Subcutaneous abdominal adipose tissue (tissue), 5 donors: ENCODE data around the gene ARHGAP33.

Source experiments
- H3K27ac ChIP-seq: one replicate; pipeline ENCODE4 v1.7.0; 2013; ENCODE audit warnings: low read depth, mild to moderate bottlenecking, inconsistent platforms, low read length, moderate library complexity
- H3K27me3 ChIP-seq, 5 donors: one replicate each; pipeline ENCODE4 v1.7.0; 2013; ENCODE audit warnings: low read length in 5 of 5, inconsistent platforms in 1 of 5; ENCODE audit not compliant: control insufficient read depth in 5 of 5, insufficient read depth in 4 of 5
- H3K36me3 ChIP-seq, 5 donors: one replicate each; pipeline ENCODE4 v1.7.0; 2013; ENCODE audit warnings: low read length in 5 of 5; ENCODE audit not compliant: control insufficient read depth in 5 of 5, insufficient read depth in 5 of 5
- H3K4me1 ChIP-seq, 5 donors: one replicate each; pipeline ENCODE4 v1.7.0; 2013; ENCODE audit warnings: low read length in 5 of 5, mild to moderate bottlenecking in 3 of 5, moderate library complexity in 1 of 5; ENCODE audit not compliant: control insufficient read depth in 5 of 5, insufficient read depth in 5 of 5
- H3K4me3 ChIP-seq, 5 donors: one replicate each; pipeline ENCODE4 v1.7.0; 2013; ENCODE audit warnings: low read length in 5 of 5, low read depth in 1 of 5
- H3K9ac ChIP-seq, 5 donors: one replicate each; pipeline ENCODE4 v1.7.0; 2013; ENCODE audit warnings: low read length in 5 of 5, mild to moderate bottlenecking in 4 of 5, moderate library complexity in 3 of 5
- H3K9me3 ChIP-seq, 5 donors: one replicate each; pipeline ENCODE4 v1.7.0; 2013; ENCODE audit warnings: low read length in 5 of 5; ENCODE audit not compliant: control insufficient read depth in 5 of 5
- donor health status: healthy.
- donor health status: healthy.
- donor health status: healthy.
- donor health status: healthy.
- donor health status: healthy.

ARHGAP33 gene

DNA sequence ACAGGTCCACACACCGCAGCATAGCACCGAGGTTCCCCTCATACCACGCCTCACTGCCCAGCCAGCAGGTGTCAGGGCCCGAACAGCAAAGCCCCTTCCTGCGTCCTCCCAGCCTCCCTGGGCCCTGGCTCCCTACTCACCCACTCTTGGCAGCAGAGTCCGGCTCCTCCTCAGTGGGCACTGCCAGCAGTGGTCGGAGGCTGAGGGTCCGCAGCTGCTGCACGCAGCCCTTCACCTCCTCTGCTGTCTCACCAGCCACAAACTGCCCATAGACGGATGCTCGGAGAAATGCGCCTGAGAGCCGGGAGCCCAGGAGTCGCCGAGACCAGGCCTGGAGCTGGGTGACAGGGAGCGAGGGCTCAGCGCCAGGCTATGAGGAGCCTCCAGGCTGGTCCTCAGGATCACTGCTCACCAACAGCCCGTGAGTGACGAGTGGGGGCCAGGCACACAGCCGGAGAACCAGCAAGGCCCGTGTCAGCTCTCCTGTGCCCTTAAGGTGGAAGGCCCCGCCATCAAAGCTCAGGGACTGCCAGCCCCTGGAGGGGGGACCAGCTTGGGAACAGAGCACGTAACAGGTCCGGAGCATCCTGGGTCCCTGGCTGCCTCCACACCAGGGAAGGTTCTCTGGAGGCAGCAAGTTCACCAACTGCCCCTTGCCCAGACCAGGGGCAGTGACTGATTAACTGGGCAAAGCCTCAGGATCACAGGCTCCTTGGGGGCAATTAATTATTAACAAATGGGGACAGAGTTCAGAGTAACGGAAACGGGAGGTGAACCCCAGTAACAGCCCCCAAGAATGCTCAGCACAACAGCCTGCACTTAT, 37.1 kb downstream of the ARHGAP33 start, which contains the start of gene PRODH2:
PRODH2 (minus strand) TSS at position 626 of the 823 bp plus-strand sequence; CDS start at position 586, 40 bp downstream.
- H3K9ac ChIP-seq: no peak within 1 kb of the TSS

DNA sequence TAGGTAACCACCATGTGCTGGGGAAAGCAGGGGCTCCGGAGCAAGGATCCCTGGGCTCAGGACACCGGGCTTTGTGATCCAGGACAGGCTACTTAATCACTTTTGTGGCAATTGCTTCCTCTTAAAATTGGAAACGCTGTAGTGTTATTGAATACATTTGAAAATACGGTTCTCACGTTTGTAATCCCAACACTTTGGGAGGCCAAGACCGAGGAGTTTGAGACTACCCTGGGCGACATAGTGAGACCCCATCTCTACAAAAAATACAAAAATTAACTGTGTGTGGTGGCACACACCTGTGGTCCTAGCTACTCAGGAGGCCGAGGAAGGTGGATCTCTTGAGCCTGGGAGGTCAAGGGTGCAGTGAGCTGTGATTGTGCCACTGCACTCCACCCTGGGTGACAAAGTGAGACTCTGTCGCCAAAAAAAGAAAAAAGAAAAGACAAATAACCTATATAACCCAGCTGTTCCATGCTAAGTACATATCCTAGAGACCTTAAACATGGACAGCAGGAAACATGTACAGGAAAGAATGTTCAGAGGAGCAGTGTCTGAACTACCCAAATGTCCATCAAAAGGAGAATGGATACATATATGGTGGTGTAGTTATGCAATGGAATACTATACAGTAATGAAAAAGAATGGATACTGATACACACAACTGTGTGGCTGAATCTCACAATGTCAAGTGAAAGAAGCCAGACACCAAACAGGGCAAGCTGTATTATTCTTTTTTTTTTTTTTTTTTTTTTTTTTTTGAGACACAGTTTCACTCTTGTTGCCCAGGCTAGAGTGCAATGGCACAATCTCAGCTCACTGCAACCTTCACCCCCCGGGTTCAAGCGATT, 37.9 kb downstream of the ARHGAP33 start:
- Histone ChIP-seq H3K4me1 (no peaks in the 10 kb centered on the region), H3K9me3 (peaks cover 0 to 3% (median 0%) of the 10 kb centered on the region in 5 donors), H3K9ac (no peak overlapping the region), H3K27me3 (peaks cover 5 to 13% (median 7%) of the 10 kb centered on the region in 5 donors), H3K36me3 (no peaks in the 10 kb centered on the region), H3K27ac (no peak overlapping the region), H3K4me3 (no peak overlapping the region)

More for the DNA sequence above, 37.1 kb downstream of the ARHGAP33 start, which contains the start of gene PRODH2:
- H3K9me3 ChIP-seq: peaks cover 0 to 3% (median 0%) of the 10 kb centered on the region in 5 donors
- no peak within 1 kb of the TSS for H3K27ac ChIP-seq
- H3K4me1 ChIP-seq: no peaks in the 10 kb centered on the region
- peaks cover 5 to 13% (median 7%) of the 10 kb centered on the region in 5 donors for H3K27me3 ChIP-seq
- H3K36me3 ChIP-seq: no peaks in the 10 kb centered on the region
- no peak within 1 kb of the TSS for H3K4me3 ChIP-seq

DNA sequence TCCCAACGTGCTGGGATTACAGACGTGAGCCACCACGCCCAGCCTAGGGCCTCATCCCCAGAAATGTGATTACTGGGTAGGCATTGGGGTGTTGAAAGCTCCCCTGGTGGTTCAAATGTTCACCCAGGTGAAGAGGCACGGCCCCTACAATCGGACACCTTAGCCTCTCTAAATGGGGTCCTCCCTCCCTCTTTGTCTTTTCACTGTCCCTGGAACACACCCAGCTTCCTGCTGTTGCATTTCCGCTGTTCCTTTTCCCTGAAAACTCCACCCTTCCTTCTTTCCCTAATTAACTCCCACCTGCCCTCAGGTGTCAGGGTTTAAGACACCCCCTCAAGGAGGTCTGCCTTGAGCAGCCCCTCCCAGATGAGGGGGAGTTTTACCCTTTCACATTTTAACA, 40.9 kb downstream of the ARHGAP33 start:
- Histone ChIP-seq H3K27ac (no peak overlapping the region), H3K4me1 (no peaks in the 10 kb centered on the region), H3K9me3 (peaks cover 0 to 3% (median 0%) of the 10 kb centered on the region in 5 donors), H3K4me3 (no peak overlapping the region), H3K27me3 (peaks cover 6 to 24% (median 11%) of the 10 kb centered on the region in 5 donors), H3K36me3 (no peaks in the 10 kb centered on the region), H3K9ac (no peak overlapping the region)

DNA sequence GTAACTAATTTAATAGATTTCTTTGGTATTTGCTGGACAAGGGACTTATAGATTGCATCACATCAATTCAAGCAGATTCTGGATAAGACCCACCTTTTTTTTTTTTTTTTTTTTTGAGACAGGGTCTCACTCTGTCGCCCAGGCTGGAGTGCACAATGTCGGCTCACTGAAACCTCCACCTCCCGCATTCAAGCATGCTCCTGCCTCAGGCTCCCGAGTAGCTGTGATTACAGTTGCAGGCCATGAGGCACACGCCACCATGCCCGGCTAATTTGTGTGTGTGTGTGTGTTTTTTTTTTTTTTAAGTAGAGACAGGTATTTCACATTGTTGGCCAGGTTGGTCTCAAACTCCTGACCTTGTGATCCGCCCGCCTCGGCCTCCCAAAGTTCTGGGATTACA, 41.5 kb downstream of the ARHGAP33 start:
- Histone ChIP-seq H3K36me3 (no peaks in the 10 kb centered on the region), H3K9ac (no peak overlapping the region), H3K4me1 (no peaks in the 10 kb centered on the region), H3K27ac (no peak overlapping the region), H3K27me3 (peaks cover 6 to 23% (median 10%) of the 10 kb centered on the region in 5 donors), H3K9me3 (peaks cover 0 to 3% (median 0%) of the 10 kb centered on the region in 5 donors), H3K4me3 (no peak overlapping the region)

DNA sequence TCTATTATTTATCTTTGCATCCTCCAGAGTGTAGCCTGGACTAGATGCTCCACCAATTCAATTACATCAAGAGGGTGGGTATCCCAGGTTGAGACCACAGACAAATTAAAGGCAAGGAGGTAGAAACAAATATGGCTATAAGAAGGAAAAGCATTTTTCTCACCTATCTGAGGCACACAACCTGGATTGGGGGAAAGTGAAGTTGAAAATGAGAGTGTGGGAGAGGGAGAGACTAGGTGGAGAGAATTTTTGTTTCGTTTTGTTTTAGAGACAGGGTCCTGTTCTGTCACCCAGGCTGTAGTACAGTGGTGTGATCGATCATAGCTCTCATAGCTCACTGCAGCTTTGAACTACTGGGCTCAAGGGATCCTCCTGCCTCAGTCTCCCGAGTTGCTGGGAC, 43.1 kb downstream of the ARHGAP33 start:
- Histone ChIP-seq H3K36me3 (no peaks in the 10 kb centered on the region), H3K9ac (no peak overlapping the region), H3K27me3 (peaks cover 0 to 15% (median 9%) of the 10 kb centered on the region in 5 donors), H3K27ac (no peak overlapping the region), H3K9me3 (peaks cover 0 to under 1% (median 0%) of the 10 kb centered on the region in 5 donors), H3K4me3 (no peak overlapping the region), H3K4me1 (no peaks in the 10 kb centered on the region)

DNA sequence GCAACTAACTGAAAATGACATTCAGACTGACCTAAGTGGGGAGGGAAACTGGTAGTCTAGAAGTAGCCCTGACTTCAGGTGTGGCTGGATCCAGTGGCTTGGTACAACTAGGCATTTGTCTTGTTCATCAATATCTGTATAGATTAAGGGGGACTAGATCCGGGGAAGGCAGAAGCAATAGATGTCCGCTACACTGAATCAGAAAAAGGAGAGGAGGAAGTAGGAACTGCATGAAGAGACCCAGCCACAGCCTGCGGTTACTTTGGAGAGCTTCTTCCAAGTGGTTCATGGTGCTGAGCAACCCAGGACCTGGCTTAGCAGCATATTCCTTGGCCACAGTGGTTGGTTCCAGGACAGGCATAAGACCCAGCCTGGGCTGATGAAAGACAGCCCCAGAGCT, 47.2 kb downstream of the ARHGAP33 start:
- H3K27me3 ChIP-seq: peaks cover 0 to 16% (median 9%) of the 10 kb centered on the region in 5 donors
- H3K27ac ChIP-seq: no peak overlapping the region
- no peaks in the 10 kb centered on the region for H3K9me3 ChIP-seq
- H3K9ac ChIP-seq: no peak overlapping the region
- H3K4me1 ChIP-seq: no peaks in the 10 kb centered on the region
- H3K36me3 ChIP-seq: no peaks in the 10 kb centered on the region
- no peak overlapping the region for H3K4me3 ChIP-seq

DNA sequence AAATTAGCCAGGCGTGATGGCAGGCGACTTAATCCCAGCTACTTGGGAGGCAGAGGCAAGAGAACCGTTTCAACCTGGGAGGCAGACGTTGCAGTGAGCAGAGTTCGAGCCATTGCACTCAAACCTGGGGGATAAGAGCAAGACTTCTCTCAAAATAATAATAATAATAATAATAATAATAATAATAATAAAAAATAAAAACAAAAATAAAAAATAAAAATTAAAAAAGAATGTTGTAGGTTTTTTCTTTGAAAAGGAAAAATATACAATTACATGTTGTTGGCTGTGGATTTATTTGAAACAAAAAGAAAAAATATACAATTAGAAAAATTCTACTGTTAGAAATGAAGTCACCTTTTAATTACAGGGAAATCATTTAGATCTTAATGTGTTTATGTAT, 48.8 kb downstream of the ARHGAP33 start:
- Histone ChIP-seq H3K9me3 (peaks cover 0 to 2% (median 0%) of the 10 kb centered on the region in 5 donors), H3K9ac (no peak overlapping the region), H3K27ac (no peak overlapping the region), H3K4me3 (no peak overlapping the region), H3K36me3 (no peaks in the 10 kb centered on the region), H3K4me1 (no peaks in the 10 kb centered on the region), H3K27me3 (peaks cover 0 to 12% (median 3%) of the 10 kb centered on the region in 5 donors)

DNA sequence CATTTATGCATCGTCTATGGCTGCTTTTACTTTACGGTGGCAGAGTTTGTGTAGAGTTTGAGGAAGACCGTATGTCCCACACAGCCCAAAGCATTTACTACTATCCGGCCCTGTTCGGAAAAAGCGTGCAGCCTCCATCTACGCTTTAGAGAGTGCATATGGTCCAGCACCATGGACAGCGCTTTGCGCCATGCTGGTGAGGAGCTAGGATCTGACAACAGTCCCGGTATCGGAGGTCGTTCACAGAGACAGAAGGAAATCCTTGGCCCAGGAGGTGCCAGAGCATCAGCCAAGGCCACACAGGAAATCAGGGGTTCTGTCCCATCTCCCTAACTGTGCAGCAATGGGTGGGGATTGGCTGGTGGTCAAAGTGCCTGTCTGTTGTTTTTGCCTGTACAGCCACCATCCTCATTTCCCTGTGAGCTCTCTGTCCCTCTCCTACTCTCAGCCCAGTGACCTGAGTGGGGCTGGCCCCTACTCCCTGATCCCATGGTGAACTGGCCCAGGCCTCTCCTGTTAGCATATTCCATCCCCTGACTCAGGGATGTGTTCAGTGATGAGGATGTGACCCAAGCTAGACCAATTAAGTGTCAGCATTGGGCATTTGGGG, 53.4 kb downstream of the ARHGAP33 start:
- Histone ChIP-seq H3K9ac (no peak overlapping the region), H3K27me3 (peaks cover under 1 to 24% (median 7%) of the 10 kb centered on the region in 5 donors), H3K27ac (no peak overlapping the region), H3K4me3 (no peak overlapping the region), H3K4me1 (no peaks in the 10 kb centered on the region), H3K36me3 (no peaks in the 10 kb centered on the region), H3K9me3 (peaks cover 0 to 5% (median 0%) of the 10 kb centered on the region in 5 donors)

DNA sequence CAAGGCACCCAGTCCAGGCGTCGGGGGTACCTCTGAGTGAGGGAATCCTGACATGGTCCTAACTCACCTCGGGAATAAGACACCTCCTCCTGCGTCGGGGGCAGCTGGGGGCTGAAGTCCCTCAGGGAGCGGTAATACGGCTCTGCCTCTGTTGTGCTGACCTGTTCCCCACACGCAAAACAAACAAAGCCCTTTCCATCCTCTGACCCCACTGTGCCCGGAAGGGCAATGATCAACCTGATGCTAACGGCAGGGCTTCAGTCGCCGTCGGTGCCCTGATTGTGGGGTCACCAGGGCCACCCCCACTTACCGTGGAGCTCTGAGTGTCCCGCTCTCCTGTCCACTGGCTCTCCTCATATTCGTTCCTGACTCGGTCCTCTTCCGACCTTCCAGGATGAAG, 55.6 kb downstream of the ARHGAP33 start:
- H3K4me3 ChIP-seq: no peak overlapping the region
- no peak overlapping the region for H3K27ac ChIP-seq
- no peaks in the 10 kb centered on the region for H3K36me3 ChIP-seq
- H3K4me1 ChIP-seq: no peaks in the 10 kb centered on the region
- H3K27me3 ChIP-seq: peaks cover 6 to 24% (median 10%) of the 10 kb centered on the region in 5 donors
- peaks cover 0 to 5% (median 0%) of the 10 kb centered on the region in 5 donors for H3K9me3 ChIP-seq
- H3K9ac ChIP-seq: no peak overlapping the region
